CD8-positive, alpha-beta T cell (primary cell): ENCODE data around the gene CAB39. TPM values are rescaled to one million over a fixed set of nuclear protein-coding genes. Genes with fewer than 3 reads are reported as not detected.

ENCODE experiments used
- total RNA-seq, 46 experiments: library from RNA in 2 of 46; stranded (reverse) in 2 of 46; gene quantifications; one replicate each; pipeline ENCODE4 v1.2.3 and lab custom pipeline; 2021 to 2026

CAB39 gene
- total RNA-seq, 2 experiments from 2014 or later, result 36.4 to 42.6 TPM

Other genes starting within 250 kb of the CAB39 start
- 10 to 100 TPM; 23.2 to 27.4 TPM for gene ITM2C, start 152.1 kb downstream of the CAB39 start, total RNA-seq
- 1 to 10 TPM; 3.2 to 3.4 TPM for gene GPR55, start 212.4 kb downstream of the CAB39 start, total RNA-seq